ENCODE data around the gene TMEM217. TPM values are rescaled to one million over a fixed set of nuclear protein-coding genes. Genes with fewer than 3 reads are reported as not detected.
A peak's percentile ranks its signal among the peaks of the same experiment; 100 is the strongest.

The TMEM217 gene
- polyA plus RNA-seq, 3 donors: 0.09 to 0.29 TPM; not detected in 1

DNA sequence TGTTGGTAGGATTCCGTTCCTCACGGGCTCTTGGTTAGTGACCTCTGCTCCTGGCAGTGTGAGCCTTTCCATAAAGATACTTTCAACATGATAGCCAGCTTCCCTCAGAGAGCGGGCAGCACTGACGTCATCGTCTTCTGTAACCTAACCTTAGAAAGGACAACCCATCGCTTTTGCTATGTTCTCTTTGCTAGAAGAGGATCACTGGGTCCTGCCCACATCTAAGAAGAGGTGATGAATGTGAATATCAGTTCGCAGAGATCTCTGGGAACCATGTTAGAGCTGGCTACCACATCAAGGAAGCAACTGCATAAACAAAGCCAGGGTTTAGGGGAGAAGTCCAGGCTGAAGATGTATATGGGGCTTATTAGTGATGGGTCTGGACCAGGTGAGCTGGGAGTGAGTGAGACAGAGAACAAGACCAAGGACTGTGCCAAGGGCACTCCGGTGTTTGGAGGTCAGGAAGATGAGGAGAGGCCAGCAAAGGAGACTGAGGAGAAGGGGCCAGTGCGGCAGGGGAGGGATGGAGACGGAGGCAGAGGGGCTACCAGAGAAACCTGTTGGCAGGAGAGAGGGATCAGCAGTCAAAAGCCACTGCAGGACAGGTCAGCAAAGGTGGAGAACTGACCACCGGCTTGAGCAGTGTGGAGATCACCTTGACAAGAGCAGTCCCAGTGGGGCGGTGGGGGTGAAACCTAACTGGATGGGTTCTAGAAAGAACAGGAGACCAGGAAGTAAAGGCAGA is 48.3 kb downstream of the TMEM217 start:
- Histone ChIP-seq H3K4me3 (replicated peaks in 1 of 3; ENCODE audit: low read depth in 2 of 3, low read length in 3 of 3) (no peak overlapping the region), H3K27me3 (ENCODE audit: control insufficient read depth in 2 of 2, insufficient read depth in 2 of 2, low read length in 2 of 2) (no peaks in the 10 kb centered on the region), H3K9ac (ENCODE audit: insufficient read depth, low read length, poor library complexity, severe bottlenecking) (no peak overlapping the region), H3K36me3 (replicated peaks in 1 of 2; ENCODE audit: control insufficient read depth in 1 of 2, insufficient read depth in 2 of 2, low read length in 2 of 2) (no peaks in the 10 kb centered on the region), H3K4me2 (replicated peaks; ENCODE audit: extremely low read depth, low read length, poor library complexity, severe bottlenecking) (no peak overlapping the region), H3K79me2 (ENCODE audit: insufficient read depth, low read length) (no peaks in the 10 kb centered on the region), H3K4me1 (ENCODE audit: control insufficient read depth in 1 of 2, insufficient read depth in 2 of 2, low read length in 2 of 2) (peaks cover 22 to 24% of the 10 kb centered on the region in 2 donors), H4K20me1 (ENCODE audit: insufficient read depth, low read length) (no peaks in the 10 kb centered on the region), H2AFZ (ENCODE audit: insufficient read depth, low read depth, low read length, poor library complexity, severe bottlenecking) (no peak overlapping the region), H3K27ac (ENCODE audit: low read depth in 1 of 2, low read length in 2 of 2) (no peak overlapping the region), H3K9me3 (replicated peaks in 1 of 2; ENCODE audit: control insufficient read depth in 1 of 2, insufficient read depth in 1 of 2, low read length in 2 of 2) (no peaks in the 10 kb centered on the region)
- Mint-ChIP-seq H3K4me1 (peaks cover 42% of the 10 kb centered on the region), H3K27ac (peak overlapping the region in 2 of 7 donors; percentile 8 to 59), H3K36me3 (peaks cover 0 to 3% of the 10 kb centered on the region in 2 donors), H3K27me3 (ENCODE audit: low read depth in 3 of 3) (peaks cover 0 to 5% (median 0%) of the 10 kb centered on the region in 3 donors), H3K4me3 (no peak overlapping the region), H3K9me3 (no peaks in the 10 kb centered on the region)
- TF ChIP-seq, protein P1, sequence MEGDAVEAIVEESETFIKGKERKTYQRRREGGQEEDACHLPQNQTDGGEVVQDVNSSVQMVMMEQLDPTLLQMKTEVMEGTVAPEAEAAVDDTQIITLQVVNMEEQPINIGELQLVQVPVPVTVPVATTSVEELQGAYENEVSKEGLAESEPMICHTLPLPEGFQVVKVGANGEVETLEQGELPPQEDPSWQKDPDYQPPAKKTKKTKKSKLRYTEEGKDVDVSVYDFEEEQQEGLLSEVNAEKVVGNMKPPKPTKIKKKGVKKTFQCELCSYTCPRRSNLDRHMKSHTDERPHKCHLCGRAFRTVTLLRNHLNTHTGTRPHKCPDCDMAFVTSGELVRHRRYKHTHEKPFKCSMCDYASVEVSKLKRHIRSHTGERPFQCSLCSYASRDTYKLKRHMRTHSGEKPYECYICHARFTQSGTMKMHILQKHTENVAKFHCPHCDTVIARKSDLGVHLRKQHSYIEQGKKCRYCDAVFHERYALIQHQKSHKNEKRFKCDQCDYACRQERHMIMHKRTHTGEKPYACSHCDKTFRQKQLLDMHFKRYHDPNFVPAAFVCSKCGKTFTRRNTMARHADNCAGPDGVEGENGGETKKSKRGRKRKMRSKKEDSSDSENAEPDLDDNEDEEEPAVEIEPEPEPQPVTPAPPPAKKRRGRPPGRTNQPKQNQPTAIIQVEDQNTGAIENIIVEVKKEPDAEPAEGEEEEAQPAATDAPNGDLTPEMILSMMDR (IDR thresholded peaks at IDR 0.05): no peak
- DNase-seq: no peak
- intact Hi-C loops (cut with micrococcal nuclease): loop anchor here (1.0 to 10.0 kb wide), 8 partner anchors 37 to 443 kb away; partner anchors contain the start of genes C6orf89 (in 2 of the 2) and PIM1 (in 1 of the 2)
- WGBS (ENCODE audit: insufficient coverage): 95% methylated on average over 7 of the region's 12 CpGs

DNA sequence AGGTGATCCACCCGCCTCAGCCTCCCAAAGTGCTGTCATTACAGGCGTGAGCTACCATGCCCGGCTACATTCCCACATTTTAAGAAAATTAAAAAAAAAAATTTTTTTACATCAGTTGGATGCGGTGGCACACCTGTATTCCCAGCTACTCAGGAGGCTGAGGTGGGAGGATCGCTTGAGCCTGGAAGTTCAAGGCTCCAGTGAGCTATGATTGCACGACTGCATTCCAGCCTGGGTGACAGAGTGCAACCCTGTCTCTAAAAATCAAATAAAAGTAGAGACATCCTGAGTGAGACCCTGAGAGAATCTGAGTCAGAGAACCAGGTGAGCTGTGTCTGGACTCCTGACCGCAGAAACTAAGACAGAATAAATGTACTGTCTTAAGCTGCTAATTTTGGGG is 49.2 kb downstream of the TMEM217 start:
- no peak overlapping the region for H3K27ac Mint-ChIP-seq
- Histone ChIP-seq H4K20me1 (ENCODE audit: insufficient read depth, low read length) (no peaks in the 10 kb centered on the region), H3K27ac (ENCODE audit: low read depth in 1 of 2, low read length in 2 of 2) (no peak overlapping the region), H3K27me3 (ENCODE audit: control insufficient read depth in 2 of 2, insufficient read depth in 2 of 2, low read length in 2 of 2) (no peaks in the 10 kb centered on the region), H3K9me3 (replicated peaks in 1 of 2; ENCODE audit: control insufficient read depth in 1 of 2, insufficient read depth in 1 of 2, low read length in 2 of 2) (no peaks in the 10 kb centered on the region), H3K79me2 (ENCODE audit: insufficient read depth, low read length) (no peaks in the 10 kb centered on the region), H3K36me3 (replicated peaks in 1 of 2; ENCODE audit: control insufficient read depth in 1 of 2, insufficient read depth in 2 of 2, low read length in 2 of 2) (no peaks in the 10 kb centered on the region), H3K4me1 (ENCODE audit: control insufficient read depth in 1 of 2, insufficient read depth in 2 of 2, low read length in 2 of 2) (peaks cover 22 to 24% of the 10 kb centered on the region in 2 donors), H3K4me3 (replicated peaks in 1 of 3; ENCODE audit: low read depth in 2 of 3, low read length in 3 of 3) (no peak overlapping the region), H3K4me2 (replicated peaks; ENCODE audit: extremely low read depth, low read length, poor library complexity, severe bottlenecking) (no peak overlapping the region), H2AFZ (ENCODE audit: insufficient read depth, low read depth, low read length, poor library complexity, severe bottlenecking) (no peak overlapping the region), H3K9ac (ENCODE audit: insufficient read depth, low read length, poor library complexity, severe bottlenecking) (no peak overlapping the region)
- intact Hi-C loops (cut with micrococcal nuclease): loop anchor here (2.0 to 10.0 kb wide), 4 partner anchors 36 to 441 kb away; partner anchors contain the start of gene PIM1 (in 1 of the 2)
- no peaks in the 10 kb centered on the region for H3K9me3 Mint-ChIP-seq
- no peak for DNase-seq
- H3K4me1 Mint-ChIP-seq: peaks cover 39% of the 10 kb centered on the region
- peaks cover 0 to 3% of the 10 kb centered on the region in 2 donors for H3K36me3 Mint-ChIP-seq
- TF ChIP-seq, protein P1 (IDR thresholded peaks at IDR 0.05): no peak
- peaks cover 0 to 5% (median 0%) of the 10 kb centered on the region in 3 donors for H3K27me3 Mint-ChIP-seq (ENCODE audit: low read depth in 3 of 3)
- no peak overlapping the region for H3K4me3 Mint-ChIP-seq
- 100% methylated on average over 3 of the region's 7 CpGs for WGBS (ENCODE audit: insufficient coverage)

Data from CD14-positive monocyte (primary cell).